Stimulated activated CD4-positive, alpha-beta T cell treated with anti-CD3 and anti-CD28 coated beads, Interleukin-4, amount 100 ng/mL, for 1 hour (primary cell): Measurements from ENCODE around the gene BCL2L1.
A peak's percentile ranks its signal among the peaks of the same experiment; 100 is the strongest.

Experiments
- DNase-seq: peaks from one replicate; pipeline ENCODE4 v3.0.0-alpha.2; 2020

The BCL2L1 gene

GRCh38 chr20:31691646-31692275, 30.9 kb downstream of the BCL2L1 start:
- no peak for DNase-seq

- DNase-seq: no peak
Observed at GRCh38 chr20:31690124-31690666, 32.5 kb downstream of the BCL2L1 start.

- no peak for DNase-seq
Observed at GRCh38 chr20:31689141-31689540, 33.5 kb downstream of the BCL2L1 start.

GRCh38 chr20:31687777-31688176, 34.9 kb downstream of the BCL2L1 start:
- no peak for DNase-seq

- no peak for DNase-seq
Observed at GRCh38 chr20:31685853-31686643, 36.6 kb downstream of the BCL2L1 start.

GRCh38 chr20:31684153-31685015, 38.3 kb downstream of the BCL2L1 start:
- DNase-seq: no peak

GRCh38 chr20:31682927-31683326, 39.7 kb downstream of the BCL2L1 start:
- no peak for DNase-seq

GRCh38 chr20:31682352-31682751, 40.3 kb downstream of the BCL2L1 start:
- DNase-seq: no peak

GRCh38 chr20:31681769-31682168, 40.9 kb downstream of the BCL2L1 start:
- DNase-seq: no peak

GRCh38 chr20:31681128-31681727, 41.4 kb downstream of the BCL2L1 start:
- no peak for DNase-seq

- no peak for DNase-seq
Observed at GRCh38 chr20:31680286-31681127, 42.2 kb downstream of the BCL2L1 start.

GRCh38 chr20:31679357-31680285, 43.0 kb downstream of the BCL2L1 start:
- no peak for DNase-seq

GRCh38 chr20:31678389-31679356, 44.0 kb downstream of the BCL2L1 start:
- no peak for DNase-seq

- no peak for DNase-seq
Observed at GRCh38 chr20:31677553-31678260, 45.0 kb downstream of the BCL2L1 start.

GRCh38 chr20:31676609-31676989, 46.1 kb downstream of the BCL2L1 start:
- DNase-seq: no peak

GRCh38 chr20:31675828-31676608, 46.6 kb downstream of the BCL2L1 start:
- DNase-seq: peak; percentile 51

GRCh38 chr20:31674895-31675827, 47.5 kb downstream of the BCL2L1 start:
- DNase-seq: peak; percentile 38
